Upper lobe of left lung (tissue), 4 donors: ENCODE measurements around the gene ZAP70.

ENCODE experiments used
- EP300 ChIP-seq, 4 donors: sonication (generic); formaldehyde crosslinking; IDR thresholded peaks; one replicate each; pipeline ENCODE4 v1.5.1; 2017; ENCODE audit warnings: antibody characterized with exemption in 4 of 4, control low read depth in 2 of 4
- POLR2A ChIP-seq, 4 donors: fragments of 450-650 bp; IDR thresholded peaks; one replicate each; pipeline ENCODE4 v1.5.1; 2016 to 2017; ENCODE audit warnings: antibody characterized with exemption in 4 of 4, mild to moderate bottlenecking in 2 of 4
- POLR2AphosphoS5 ChIP-seq, 2 donors: sonication (generic); formaldehyde crosslinking; IDR thresholded peaks; one replicate each; pipeline ENCODE4 v1.5.1; 2017; ENCODE audit warnings: antibody characterized with exemption in 2 of 2
- TF ChIP-seq, protein P1 (sequence below), 6 experiments: fragments of 450-650 bp in 4 of 6; fragments of 200-600 bp in 2 of 6; sonication (generic) in 2 of 6; IDR thresholded peaks; one replicate each; pipeline ENCODE4 v1.5.1; 2016 to 2019; ENCODE audit warnings: antibody characterized with exemption in 6 of 6

DNA sequence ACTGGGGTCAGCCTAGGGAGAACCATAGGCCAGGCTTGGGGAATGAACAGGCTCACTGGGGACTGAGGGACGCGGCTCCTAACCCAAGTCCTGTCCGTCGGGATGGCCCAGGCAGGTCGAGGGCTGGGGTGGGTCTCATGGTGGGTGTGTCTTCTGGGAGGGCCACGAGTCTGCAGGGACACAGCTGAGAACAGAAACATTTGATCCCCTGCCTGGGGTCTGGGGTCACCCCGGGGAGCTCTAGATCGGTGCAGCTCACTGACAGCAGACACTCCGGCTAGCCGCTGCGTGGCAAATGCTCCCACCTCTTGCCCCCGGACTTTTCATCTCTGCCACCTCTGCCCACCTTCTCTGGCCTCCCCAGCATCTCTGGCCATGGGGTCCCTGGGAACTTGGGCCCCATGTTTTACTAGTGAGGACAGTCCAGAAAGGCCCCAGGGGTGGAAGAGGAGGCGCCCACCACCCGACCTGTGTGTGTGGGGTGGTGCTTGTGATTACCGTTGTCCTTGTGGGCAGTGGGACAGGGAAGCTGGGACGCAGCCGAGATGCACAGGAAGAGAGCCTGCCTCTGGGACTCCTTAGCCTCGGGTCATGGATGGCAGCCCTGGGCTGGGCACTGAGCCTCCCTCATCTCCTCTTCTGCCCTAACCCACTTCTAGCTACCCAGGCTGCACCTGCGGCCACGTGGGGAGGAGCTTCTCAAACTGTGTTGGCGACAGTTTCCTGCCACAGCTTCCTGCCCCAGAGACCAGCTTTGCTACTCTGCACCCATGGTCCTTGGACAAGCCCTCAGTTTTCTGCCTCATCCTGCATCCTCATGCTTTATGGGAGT lies 4.9 kb downstream of the ZAP70 start:
- TF ChIP-seq POLR2A (IDR thresholded peaks at IDR 0.05) (no peak), POLR2AphosphoS5 (IDR thresholded peaks at IDR 0.05) (no peak), EP300 (IDR thresholded peaks at IDR 0.05) (no peak)
- TF ChIP-seq, protein P1, sequence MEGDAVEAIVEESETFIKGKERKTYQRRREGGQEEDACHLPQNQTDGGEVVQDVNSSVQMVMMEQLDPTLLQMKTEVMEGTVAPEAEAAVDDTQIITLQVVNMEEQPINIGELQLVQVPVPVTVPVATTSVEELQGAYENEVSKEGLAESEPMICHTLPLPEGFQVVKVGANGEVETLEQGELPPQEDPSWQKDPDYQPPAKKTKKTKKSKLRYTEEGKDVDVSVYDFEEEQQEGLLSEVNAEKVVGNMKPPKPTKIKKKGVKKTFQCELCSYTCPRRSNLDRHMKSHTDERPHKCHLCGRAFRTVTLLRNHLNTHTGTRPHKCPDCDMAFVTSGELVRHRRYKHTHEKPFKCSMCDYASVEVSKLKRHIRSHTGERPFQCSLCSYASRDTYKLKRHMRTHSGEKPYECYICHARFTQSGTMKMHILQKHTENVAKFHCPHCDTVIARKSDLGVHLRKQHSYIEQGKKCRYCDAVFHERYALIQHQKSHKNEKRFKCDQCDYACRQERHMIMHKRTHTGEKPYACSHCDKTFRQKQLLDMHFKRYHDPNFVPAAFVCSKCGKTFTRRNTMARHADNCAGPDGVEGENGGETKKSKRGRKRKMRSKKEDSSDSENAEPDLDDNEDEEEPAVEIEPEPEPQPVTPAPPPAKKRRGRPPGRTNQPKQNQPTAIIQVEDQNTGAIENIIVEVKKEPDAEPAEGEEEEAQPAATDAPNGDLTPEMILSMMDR (IDR thresholded peaks at IDR 0.05): no peak
